ENCODE data around the gene TRAPPC6A.

DNA sequence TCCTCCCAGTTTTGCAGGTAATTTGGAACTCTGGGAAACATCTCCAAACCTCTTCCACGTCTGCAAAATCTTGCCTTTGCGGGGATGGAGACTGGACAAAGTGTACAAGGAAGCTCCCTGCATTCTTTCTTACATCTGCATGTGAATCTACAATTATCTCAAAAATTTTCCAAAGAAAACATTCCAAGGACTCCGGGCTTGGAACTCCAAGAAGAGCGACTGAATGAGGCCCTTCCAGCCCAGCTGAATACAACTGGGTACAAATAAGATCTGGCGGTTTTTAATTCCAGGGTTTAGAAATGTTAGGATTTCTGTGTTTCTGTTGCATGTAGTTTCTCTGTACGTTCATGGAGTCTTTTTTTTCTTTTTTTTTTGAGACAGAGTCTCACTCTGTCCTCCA, 38.6 kb upstream of the TRAPPC6A start:
- TF ChIP-seq EZH2 (IDR thresholded peaks at IDR 0.05; ENCODE audit: low read length, missing control alignments) = no peak
- TF ChIP-seq, protein P1, sequence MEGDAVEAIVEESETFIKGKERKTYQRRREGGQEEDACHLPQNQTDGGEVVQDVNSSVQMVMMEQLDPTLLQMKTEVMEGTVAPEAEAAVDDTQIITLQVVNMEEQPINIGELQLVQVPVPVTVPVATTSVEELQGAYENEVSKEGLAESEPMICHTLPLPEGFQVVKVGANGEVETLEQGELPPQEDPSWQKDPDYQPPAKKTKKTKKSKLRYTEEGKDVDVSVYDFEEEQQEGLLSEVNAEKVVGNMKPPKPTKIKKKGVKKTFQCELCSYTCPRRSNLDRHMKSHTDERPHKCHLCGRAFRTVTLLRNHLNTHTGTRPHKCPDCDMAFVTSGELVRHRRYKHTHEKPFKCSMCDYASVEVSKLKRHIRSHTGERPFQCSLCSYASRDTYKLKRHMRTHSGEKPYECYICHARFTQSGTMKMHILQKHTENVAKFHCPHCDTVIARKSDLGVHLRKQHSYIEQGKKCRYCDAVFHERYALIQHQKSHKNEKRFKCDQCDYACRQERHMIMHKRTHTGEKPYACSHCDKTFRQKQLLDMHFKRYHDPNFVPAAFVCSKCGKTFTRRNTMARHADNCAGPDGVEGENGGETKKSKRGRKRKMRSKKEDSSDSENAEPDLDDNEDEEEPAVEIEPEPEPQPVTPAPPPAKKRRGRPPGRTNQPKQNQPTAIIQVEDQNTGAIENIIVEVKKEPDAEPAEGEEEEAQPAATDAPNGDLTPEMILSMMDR (conservative IDR thresholded peaks at IDR 0.05 in 1 of 2, IDR thresholded peaks at IDR 0.05 in 1 of 2; ENCODE audit: low read depth in 1 of 2, low read length in 2 of 2) = no peak

Measured in fibroblast of lung (primary cell).